HG02588 (cell line): ENCODE data around the gene ZNF423.

ENCODE experiments used
- ATAC-seq: cut with Tn5 transposase; IDR thresholded peaks from one replicate; pipeline ENCODE4 v1.9.1; 2021; ENCODE audit warnings: mild to moderate bottlenecking, moderate library complexity; ENCODE audit not compliant: unreplicated experiment

ZNF423 gene

DNA sequence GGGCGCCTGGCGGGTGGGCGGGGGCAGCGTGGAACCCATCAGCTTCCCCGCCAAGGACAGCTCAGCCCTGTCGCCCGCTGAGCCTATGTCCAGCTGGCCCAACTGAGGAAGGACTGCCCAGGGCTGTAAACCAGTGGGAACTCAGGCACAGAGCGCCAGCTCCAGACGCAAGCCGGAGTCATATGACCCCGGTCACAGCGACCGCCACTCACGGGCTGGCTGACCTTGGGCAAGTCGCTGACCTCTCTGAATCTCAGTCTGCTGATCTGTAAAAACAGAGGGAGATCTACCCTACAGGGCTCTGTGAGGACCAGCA is 312.3 kb downstream of the ZNF423 start:
- no peak for ATAC-seq

DNA sequence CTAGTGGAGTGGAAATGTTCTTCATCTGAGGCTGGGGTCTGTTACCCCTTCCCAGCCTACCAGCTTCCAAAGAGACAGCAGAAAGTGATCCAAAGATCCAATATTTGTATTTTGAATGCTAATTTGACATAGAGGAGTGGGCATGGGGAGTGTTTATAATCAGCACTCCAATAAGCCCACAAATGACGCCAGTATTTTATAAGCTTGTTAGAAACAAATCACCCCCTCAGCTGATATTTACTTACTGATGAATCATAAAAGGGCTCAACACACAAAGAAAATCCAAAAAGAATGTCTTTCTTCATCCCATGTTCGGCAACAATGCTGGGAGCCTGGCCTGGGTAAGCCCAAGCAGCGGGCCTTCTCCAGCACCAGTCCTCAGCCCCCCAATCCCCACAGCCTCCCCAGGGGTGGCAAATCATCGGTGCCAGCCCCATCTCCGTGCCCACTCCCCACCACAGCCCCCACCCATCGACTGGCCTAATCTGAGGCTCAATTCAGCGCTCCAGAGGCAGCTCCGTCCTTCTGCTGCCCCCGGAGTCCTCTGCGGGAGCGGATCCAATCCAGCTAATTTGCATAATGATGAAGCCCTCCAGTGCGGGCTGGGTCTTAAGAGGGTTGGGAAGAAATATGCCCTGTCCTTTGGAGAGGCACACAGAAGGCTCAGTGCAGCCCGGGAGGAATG is 312.8 kb downstream of the ZNF423 start:
- ATAC-seq, result no peak

DNA sequence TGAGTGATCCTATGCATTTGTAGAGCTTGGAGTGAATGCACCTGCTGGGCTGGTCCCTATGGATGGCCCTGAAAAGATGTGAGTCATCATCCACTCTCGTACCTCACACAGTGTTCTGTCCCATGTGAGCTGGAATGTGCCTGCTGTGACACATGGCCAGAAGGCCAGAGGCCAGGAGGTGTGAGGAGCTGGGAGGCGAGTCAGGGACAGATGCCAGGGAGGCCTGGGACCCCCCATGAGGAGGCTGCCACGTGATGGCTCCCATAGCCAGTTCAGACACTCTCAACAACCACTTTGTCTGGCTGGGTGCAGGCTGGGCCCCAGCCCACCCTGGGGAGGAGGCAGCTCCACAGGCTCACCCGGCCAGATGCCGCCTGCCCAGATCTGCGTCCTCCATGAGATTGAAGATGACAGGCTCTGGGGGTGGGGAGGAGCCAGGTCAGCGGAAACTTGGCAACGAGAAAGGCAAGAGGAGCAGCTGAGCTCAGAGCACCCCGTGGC is 313.5 kb downstream of the ZNF423 start:
- no peak for ATAC-seq

DNA sequence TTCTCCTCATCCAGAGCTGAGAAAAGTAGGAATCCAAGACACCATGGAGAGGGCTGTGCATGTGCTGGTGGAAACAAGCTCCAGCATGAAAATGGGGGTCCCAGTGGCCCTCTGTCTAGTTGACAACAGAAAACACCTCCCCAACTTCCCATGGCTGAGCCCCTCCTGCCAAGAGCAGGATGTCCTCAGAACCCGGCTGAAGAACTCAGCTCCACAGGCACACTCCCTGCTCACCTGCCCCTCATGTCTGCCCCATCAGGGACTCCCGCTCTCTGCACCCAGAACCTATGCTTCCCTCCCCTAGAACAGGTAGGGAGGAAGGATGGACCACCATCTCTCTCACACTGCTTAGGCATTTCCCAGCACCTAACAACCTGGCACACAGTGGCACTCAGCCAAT is 315.1 kb downstream of the ZNF423 start:
- no peak for ATAC-seq

DNA sequence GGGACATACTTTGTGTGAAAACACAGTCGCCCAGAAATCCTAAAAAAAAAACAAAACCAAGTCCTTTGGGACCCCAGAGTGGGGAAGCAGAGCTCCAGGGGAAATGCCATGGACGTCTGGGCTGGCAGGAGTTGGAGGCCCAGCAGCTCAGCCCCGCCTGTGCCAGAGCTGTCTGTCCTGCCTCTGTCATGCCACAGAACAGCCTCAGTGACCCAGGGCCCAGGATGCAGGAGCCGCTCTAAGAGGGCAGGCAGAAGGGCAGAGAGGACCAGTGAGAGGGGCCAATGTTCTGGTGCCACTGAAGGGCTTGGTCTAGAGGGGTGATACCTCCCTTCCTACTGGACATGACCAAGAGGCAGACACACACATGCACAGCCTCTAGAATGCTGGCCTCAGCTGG is 316.2 kb downstream of the ZNF423 start:
- ATAC-seq, result no peak

DNA sequence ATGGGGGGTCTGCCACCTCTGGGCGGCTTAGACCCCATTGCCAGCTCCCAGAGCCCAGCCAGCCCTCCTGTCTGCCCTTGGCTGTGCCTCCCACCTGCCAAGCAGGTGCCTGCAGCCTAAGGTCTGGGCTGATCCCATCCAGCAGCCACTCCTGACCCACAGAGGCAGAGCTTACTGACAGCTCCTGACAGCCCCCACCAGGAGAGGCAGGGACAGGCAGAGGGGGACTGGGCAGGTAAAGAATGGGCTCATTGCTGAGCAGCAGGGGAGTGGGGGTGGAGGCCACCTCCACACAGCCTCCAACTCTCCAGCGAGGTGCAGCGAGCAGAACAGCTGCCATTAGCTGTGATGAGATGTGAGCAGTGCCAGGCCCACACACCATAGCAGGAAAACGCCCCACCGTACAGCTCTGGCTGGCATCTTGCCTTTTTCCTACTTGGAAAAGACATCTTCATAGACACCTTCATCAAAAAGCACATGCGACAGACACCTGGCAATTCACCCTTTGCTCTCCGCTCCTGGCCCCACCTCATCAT is 317.9 kb downstream of the ZNF423 start:
- no peak for ATAC-seq

DNA sequence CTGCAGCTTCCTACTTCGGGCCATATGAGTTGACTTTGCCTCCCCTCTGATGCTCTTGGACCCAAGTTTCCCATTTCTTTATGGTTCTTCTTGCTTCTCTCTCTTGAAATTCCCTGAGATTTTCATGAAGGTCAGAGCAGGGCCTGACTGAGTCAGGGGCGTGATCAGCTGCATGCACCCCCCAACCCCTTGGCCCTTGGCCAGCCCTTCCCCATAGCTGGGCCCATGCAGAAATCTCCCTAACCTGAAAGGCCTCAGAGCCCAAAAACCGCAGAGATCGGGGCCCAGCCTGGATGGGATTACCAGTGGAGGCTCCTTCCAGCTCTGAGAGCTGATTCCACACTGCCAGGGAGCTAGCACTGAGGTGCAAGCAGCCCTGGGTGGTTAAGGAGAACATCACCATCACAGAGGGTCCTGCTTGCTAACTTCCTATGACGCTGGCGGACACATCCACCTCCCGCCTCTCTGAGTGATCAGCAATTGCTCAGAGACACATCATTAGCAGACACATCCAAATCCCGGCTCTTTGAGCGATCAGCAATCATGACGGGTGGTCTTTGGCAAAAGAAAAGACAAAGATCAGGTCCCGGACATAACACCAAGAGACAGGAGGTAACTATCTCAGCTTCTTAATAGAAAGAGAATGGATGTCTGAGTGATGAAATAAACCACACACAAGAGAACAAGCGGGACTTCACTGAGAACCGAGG is 320.9 kb downstream of the ZNF423 start:
- no peak for ATAC-seq

DNA sequence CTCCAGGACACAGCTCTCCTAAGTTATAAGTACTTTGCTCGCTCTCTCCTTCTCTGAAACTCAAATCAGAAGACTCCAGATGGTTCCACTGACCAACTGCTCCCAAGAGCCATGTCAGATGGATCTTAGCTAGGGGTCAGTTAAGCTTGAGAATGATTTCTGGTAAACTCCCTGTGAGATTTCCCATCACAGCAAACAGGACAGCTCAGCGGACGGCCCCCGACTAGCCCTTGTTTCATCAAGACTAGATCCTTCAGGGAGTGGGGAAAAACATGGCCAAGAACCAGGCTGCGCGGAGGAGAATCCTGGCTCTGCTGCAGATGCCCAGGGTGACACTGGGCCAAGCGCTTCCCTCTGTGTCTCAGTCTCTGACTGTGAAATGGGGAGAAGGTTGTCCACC is 322.5 kb downstream of the ZNF423 start:
- no peak for ATAC-seq

DNA sequence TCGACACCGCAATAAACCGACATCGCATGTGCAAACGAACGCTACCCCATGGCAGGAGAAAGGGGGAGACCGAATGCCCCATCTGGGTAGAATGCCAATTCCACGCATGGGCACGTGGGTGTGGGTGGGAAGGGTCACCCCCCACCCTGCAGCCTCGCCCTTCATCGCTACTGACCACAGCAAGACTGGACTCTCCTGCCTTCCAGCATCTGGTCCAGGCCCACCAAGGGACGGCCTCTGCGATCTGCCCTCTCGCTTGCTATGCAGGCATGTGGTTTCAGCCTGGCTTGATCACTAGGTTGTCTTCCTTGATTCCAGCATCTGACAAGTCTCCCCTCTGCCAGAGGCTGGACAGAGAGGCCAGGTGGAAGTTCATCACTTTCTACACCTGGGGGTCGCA is 323.0 kb downstream of the ZNF423 start:
- no peak for ATAC-seq

DNA sequence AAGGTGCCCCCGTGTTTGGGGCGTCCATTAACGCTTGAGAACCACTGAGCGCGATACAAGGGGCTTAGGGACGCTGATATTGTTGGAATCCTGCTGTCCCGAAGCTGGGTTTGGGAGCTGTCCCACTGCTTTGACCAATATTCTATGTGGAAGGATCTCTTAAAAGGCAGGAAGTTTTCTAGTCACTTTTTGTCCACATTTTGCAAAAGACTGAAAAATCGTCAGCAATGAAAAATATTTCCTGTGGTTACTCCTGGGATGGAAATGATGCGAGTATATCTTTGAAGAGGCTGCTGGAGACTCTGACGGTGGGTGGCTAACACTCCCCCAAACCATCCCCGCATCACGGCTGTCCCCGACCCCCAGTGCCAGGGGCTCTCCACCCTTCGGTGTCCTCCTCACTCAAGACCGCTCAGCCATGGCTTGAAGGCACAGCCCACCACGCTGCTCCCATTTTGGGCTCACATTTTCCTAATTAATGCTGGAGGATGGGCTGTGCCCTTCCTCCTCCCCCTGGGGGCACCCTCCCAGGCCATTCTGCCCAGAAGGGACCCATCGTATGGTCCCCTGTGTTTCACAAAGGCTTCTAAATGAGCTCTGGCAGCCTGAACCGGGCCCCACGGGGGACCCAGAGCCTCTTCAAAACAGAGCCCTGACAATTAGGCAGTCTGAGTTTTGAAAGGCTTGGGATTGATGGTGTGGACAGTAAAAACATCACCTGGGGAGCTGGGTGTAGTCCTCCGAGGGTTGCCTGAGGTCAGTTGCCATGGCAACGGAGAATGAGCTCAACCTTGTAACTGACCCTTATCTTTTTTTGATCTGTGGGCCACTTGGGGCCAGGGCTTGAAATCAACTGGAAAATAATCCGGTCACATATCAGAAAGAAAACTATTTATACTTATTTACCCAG is 323.7 kb downstream of the ZNF423 start:
- no peak for ATAC-seq

DNA sequence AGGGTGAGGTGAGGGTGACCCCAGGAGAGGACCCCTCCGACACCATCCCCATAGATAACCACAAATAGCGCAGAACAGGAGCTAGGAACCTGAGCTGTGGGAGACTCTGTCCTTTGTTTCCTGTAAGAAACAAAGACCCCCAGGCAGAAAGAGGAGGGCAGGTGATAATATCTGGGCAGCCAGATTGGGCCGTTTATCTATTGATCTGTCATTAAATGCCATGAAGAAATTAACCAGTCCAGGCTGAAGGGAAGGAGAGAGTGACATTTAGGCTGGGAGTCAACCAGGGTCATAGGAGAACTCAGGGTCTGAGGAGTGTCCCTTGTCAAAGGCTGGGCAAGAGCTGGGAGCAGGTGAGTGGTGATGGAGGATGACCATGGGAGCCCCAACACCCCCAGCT is 324.5 kb downstream of the ZNF423 start:
- no peak for ATAC-seq

DNA sequence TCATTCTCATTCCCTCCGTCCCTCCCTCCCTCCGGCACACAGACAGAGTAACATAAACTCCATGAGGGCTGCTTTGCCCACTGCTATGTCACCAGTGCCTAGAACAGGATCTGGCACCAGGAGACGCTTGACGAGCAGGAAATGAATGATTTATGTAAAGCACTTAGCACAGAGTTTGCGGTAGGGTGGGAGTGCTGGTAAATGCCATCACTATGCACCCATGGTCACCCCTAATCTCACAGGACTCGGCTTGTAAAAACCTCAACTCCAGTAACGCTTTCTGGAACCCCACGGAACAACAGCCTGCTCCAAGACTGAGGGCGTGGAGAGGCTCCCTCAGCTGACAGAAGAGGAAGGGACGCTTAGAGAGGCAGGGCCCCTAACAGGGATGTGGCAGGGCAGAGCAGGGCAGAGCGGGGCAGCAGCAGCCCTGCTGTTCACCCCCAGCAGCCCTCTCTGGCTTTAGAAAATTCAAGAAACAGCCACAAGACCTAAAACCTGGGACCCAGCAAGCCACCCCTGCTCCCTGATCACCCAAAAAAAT is 325.4 kb downstream of the ZNF423 start:
- no peak for ATAC-seq

DNA sequence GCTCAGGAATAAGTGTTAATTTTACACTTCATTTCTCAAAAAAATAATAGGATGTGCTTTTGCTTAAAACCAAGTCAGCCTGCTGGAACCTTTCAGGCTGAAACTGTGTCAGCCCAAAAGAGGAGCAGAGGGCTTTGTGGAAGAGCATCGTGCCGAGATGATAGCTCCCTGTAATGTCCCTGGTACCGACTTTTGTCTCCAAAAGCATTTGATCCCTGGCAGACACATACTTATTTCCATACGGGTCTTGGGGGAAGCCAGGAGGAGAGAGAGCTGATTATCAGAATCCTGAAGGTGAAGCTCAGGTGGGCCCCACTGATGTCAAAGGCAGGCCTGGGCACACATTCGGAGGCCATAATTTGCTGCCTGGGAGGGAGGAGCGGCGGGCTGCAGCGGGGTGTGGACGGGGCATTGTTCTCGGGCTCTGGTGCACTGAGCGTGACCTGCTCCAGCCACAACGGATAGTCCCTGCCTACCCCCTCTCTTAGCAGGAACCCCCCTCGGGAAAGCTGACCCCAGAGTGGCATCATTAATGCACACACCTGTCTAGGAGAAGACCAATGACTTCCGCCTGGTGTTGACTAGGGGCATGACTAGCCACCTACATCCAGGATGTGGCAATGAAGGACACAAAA is 326.4 kb downstream of the ZNF423 start:
- no peak for ATAC-seq

DNA sequence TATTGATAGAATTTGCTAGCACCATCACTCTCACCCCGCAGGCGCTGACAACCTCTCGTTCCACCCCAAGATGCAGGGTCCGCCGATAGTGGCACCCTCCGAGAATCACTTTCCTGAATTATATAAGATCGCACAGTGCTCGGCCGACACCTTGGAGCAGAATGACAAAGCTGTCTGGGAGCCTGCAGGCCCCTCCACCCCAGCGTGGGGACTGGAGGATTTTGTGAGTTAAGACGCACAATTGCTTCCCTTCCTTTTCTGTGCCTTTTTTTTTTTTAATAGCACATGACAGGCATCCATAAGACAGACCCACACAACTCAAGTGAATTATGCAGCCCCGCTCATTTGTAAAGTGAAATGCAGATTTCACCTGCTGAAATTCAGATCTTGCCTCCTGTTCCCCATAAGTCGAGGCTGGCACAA is 327.0 kb downstream of the ZNF423 start:
- no peak for ATAC-seq

DNA sequence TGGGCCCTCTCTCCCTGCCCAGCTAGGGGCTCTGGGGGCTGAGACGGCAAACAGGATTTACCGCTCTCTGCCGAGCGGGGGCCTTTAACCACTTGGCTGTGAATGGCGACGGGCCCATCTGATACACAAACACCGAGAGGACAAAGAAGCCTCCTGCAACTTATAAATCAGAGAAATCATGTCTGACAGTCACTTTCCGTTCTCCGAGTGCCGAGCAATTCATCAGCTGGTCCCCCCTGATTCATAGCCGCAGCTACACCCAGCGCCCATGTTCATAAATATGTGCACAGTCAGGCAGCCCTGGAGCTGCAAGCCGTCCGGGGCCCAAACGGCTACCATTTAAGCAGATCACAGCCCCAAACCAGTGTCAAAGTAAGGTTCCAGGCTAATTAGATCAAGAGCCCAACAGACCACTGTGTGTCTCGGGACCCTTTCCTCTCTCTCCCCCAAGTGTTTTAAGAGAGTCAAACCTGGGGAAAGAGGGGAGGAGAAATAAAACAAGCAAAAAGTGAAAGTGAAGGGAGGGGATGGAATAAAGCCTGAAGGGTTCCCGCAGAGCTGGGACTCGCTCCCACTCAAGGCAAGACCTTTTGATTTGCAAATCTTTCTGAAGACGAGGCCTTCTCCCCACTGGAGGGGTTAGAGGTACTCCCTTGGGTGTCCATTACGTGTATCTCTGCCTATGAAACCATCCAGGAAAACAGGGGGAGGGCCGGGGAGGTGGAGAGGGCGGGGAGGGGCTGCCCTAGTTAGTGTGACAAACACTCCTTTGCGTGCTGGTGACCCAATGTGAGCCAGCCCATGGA is 327.6 kb downstream of the ZNF423 start:
- ATAC-seq, result no peak

DNA sequence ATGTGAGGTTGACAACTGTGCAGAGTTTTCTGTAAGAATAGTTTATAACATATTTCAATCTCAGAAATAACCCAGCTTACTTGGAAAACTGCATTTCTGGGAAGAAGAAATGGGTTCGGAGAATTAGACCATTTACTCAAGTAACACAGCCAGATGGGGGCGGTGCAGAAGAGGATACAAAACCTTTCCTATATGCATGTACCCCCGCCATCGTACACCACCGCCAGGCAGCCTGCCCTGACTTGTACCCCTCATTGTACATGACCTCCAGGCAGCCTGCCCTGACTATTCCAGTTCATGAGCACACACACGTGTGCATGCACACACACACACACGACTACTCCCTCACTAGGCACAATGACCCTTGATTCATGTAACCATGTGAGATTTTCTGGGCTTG is 328.3 kb downstream of the ZNF423 start:
- no peak for ATAC-seq

DNA sequence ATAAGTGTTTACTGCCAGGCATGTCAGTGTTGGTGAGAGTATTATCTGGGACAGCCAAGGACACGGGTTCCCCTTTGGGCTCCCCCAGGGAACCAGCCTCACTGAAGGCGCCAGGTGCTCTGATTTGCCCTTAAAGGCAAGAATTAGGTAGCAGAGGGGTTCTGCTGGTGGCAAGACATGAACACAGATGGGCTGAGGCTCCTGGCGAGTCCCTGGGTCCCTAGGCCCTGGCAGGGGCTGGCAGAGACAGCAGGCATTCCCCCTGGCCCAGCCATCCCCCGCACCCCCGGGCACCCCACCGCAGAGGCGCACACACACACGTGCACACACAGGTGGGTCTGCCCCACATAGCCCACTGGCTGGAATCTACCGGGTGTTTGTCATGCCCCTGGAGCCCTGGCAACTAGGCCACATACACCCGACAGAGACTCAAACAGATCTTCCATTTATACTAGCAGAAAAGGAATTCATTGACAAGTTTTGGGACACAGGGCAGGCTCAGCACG is 329.0 kb downstream of the ZNF423 start:
- no peak for ATAC-seq

DNA sequence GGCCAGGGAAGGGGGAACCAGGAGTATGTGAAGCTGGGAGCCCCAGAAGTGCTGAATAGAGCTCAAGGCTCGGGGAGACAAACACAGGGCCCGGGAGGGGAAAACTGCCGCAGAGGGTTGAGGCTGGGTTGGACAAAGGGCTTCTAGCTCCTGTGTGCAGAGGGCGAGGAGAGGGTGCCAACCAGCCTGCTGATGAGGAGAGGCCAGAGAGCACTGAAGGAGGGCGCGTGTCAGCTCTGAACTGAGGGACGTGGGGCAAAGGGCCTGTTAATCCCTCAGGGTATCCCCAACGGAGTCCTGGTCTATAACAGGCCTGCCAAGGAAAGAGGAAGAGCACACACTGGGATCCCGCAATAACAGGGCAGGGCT is 331.0 kb downstream of the ZNF423 start:
- ATAC-seq, result no peak

DNA sequence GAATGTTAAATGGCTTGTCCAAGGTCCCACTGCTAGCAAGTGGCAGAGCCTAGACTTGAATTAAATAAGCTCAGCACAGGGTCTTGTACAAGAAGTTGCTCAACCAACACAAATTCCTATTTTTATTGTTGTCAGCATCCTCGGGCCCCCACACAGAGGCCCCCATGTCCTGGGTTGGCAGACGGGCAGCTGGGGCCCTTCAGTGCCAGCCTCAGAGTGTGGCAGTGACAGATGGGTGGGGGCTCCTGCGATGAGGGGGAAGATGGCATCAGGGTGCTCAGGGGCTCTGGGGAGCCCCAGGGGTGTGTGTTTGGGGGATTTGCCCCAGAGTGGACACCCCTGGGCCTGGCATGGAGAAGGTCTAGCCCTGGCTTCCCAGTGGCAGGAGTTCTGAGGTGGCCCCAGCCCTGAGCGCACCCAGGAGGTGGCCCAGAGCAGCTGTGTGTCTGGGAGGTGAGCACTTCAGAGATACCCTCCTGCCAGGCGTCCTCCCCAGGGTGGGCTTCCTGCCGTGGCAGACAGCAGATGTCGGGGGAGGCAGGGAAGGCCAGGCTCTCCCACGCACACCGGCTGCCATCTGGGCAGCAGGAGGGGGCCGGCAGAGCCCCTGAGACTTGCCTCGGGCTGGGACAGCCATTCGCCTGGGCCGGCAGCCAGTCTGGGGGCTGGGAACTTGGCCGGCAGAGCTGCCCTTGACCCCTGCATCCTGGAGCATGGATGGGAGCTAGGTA is 331.5 kb downstream of the ZNF423 start:
- ATAC-seq, result no peak
